ENCODE measurements around the gene NRCAM. TPM values are rescaled to one million over a fixed set of nuclear protein-coding genes. Genes with fewer than 3 reads are reported as not detected.

The NRCAM gene
- total RNA-seq, 1 donor from 2014 or later = 7.9 TPM

DNA sequence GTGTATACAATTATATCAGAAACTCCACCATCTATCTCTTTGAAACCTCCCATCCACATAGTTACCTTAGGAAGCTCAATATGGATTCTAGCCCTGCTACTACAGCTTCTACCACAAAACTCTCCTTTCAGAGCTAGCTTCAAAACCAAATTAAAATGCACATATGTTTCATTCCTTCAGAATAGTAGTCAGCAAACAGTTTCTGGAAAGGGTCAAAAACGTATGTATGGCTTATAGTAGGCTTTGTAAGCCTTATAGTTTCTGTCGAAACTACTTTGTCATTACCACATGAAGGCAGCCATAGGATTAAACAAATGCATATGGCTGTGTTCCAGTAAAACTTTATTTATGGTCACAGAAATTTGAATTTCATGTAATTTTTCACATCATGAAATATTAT lies 170.5 kb downstream of the NRCAM start:
- no peak overlapping the region for H3K4me3 ChIP-seq
- no peaks in the 10 kb centered on the region for H3K9me3 ChIP-seq
- intact Hi-C loops (cut with DNase I) = no loop called here
- TF ChIP-seq, protein P1, sequence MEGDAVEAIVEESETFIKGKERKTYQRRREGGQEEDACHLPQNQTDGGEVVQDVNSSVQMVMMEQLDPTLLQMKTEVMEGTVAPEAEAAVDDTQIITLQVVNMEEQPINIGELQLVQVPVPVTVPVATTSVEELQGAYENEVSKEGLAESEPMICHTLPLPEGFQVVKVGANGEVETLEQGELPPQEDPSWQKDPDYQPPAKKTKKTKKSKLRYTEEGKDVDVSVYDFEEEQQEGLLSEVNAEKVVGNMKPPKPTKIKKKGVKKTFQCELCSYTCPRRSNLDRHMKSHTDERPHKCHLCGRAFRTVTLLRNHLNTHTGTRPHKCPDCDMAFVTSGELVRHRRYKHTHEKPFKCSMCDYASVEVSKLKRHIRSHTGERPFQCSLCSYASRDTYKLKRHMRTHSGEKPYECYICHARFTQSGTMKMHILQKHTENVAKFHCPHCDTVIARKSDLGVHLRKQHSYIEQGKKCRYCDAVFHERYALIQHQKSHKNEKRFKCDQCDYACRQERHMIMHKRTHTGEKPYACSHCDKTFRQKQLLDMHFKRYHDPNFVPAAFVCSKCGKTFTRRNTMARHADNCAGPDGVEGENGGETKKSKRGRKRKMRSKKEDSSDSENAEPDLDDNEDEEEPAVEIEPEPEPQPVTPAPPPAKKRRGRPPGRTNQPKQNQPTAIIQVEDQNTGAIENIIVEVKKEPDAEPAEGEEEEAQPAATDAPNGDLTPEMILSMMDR (IDR thresholded peaks at IDR 0.05) = no peak
- TF ChIP-seq POLR2AphosphoS5 (IDR thresholded peaks at IDR 0.05; ENCODE audit: insufficient read depth in 1 of 2, low read depth in 1 of 2) = no peak
- TF ChIP-seq POLR2A (IDR thresholded peaks at IDR 0.05) = no peak
- no peak for DNase-seq (ENCODE audit: extremely low spot score in 2 of 2)
- no peak overlapping the region for H3K27ac ChIP-seq
- no peaks in the 10 kb centered on the region for H3K36me3 ChIP-seq
- H3K4me1 ChIP-seq = no peaks in the 10 kb centered on the region
- H3K27me3 ChIP-seq = no peaks in the 10 kb centered on the region

DNA sequence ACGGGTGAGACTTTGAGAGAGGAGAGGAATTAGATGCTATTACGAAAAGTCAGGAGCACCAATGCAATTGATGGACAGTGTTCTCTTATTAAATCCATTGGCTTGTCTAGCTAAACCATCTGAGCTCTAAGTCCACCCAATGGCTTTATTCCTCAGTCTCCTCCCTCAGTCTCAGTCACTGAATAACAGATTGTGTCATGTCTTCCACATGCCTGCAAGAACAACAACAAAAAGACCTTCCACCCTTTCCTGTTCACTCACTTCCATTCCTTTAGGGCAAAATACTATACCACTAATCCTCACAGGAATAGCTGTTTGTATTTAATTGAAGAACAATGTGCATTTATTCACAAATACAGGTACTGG lies 171.2 kb downstream of the NRCAM start:
- H3K27ac ChIP-seq = no peak overlapping the region
- no peak for TF ChIP-seq POLR2A (IDR thresholded peaks at IDR 0.05)
- peak in 1 of 2 donors; percentile 20 for TF ChIP-seq POLR2AphosphoS5 (IDR thresholded peaks at IDR 0.05; ENCODE audit: insufficient read depth in 1 of 2, low read depth in 1 of 2)

DNA sequence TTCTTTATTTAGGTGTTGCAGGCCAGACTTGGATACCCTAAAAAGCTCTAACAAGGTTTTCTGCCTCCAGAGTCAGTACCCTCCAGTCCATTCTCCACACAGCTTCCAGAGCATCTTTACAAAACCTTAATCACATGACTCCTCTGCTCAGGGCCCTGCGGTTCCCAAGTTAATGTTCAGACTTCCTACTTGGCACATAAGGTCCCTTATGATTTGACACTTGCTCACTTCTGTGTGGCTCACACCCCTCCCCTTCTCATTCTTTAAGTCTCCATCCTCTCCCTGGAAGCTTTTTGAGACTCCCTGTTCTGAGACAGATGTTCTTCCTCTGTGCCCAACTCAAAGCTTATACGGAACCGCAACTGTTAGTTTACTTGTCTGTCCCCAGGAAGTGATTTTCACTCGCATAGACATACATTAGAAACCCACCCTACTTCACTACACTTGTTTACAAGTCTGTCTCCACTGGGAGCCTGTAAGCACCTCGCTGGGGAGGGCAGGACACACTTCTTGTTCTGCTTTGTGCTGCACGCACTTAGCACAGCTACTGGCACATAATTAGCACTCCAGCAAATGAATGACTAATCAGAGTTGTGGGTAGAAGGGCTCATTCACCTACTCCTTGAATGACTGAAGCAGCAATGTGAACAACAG lies 171.8 kb downstream of the NRCAM start:
- H3K27me3 ChIP-seq = no peaks in the 10 kb centered on the region
- no peak overlapping the region for H3K4me3 ChIP-seq
- no peak for TF ChIP-seq POLR2AphosphoS5 (IDR thresholded peaks at IDR 0.05; ENCODE audit: insufficient read depth in 1 of 2, low read depth in 1 of 2)
- TF ChIP-seq, protein P1 (IDR thresholded peaks at IDR 0.05) = no peak
- no peak overlapping the region for H3K27ac ChIP-seq
- no peaks in the 10 kb centered on the region for H3K36me3 ChIP-seq
- intact Hi-C loops (cut with DNase I) = no loop called here
- no peaks in the 10 kb centered on the region for H3K9me3 ChIP-seq
- no peaks in the 10 kb centered on the region for H3K4me1 ChIP-seq
- DNase-seq (ENCODE audit: extremely low spot score in 2 of 2) = no peak

More for the DNA sequence above, 171.2 kb downstream of the NRCAM start:
- Histone ChIP-seq H3K27me3 (no peaks in the 10 kb centered on the region), H3K36me3 (no peaks in the 10 kb centered on the region), H3K4me3 (no peak overlapping the region), H3K4me1 (no peaks in the 10 kb centered on the region), H3K9me3 (no peaks in the 10 kb centered on the region)
- intact Hi-C loops (cut with DNase I) = no loop called here
- DNase-seq (ENCODE audit: extremely low spot score in 2 of 2) = no peak

DNA sequence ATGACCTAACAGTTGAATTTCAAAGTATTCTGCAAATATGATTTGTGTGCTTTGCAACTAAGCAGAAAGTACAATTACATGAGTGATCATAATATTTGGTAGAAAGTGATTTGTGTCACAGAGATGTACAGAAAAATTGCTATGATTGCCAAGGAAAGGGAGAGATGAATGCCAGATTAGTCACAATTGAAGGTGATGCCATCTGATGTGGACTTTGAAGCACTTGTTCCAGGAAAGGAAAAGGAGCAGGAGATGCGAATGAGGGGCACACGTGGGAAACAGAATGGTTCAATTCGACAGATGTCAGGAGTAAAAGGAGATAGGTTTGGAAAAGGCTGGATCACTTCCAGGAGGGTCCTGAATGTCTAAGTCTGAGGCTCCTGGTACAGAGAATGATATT lies 173.0 kb downstream of the NRCAM start:
- intact Hi-C loops (cut with DNase I) = no loop called here
- no peak overlapping the region for H3K4me3 ChIP-seq
- no peaks in the 10 kb centered on the region for H3K27me3 ChIP-seq
- DNase-seq (ENCODE audit: extremely low spot score in 2 of 2) = no peak
- no peaks in the 10 kb centered on the region for H3K9me3 ChIP-seq
- no peaks in the 10 kb centered on the region for H3K4me1 ChIP-seq
- no peaks in the 10 kb centered on the region for H3K36me3 ChIP-seq
- TF ChIP-seq POLR2AphosphoS5 (IDR thresholded peaks at IDR 0.05; ENCODE audit: insufficient read depth in 1 of 2, low read depth in 1 of 2) (no peak), POLR2A (IDR thresholded peaks at IDR 0.05) (no peak)
- TF ChIP-seq, protein P1 (IDR thresholded peaks at IDR 0.05) = no peak
- H3K27ac ChIP-seq = no peak overlapping the region

DNA sequence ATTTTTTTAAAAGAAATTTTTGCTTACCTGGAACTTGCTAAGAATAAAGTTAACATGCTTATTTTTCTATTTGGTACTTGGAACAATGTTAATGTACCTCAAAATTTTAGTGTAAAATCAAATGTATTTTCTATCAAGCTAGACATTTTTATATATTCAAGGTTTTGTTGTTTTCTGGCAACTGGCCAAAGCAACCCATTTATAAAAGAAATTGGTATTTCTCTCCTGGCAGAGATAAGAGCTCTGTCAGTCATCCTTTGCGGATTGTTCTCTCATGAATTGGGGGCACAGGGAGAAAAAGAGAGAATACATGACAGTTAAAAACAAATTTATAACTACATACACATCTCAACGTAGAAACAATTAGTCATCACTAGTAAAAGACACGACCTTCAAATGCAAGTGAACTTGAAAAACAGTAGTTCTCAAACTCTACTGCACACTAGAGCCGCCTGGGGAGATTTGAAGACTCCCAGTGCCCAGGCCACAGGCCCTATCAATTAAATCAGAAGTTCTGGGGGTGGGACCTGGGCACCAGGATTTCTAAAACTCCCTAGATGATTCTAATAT lies 173.7 kb downstream of the NRCAM start:
- Histone ChIP-seq H3K4me3 (no peak overlapping the region), H3K4me1 (no peaks in the 10 kb centered on the region), H3K27ac (no peak overlapping the region), H3K36me3 (no peaks in the 10 kb centered on the region), H3K27me3 (no peaks in the 10 kb centered on the region), H3K9me3 (no peaks in the 10 kb centered on the region)
- TF ChIP-seq, protein P1 (IDR thresholded peaks at IDR 0.05) = no peak
- TF ChIP-seq POLR2A (IDR thresholded peaks at IDR 0.05) (no peak), POLR2AphosphoS5 (IDR thresholded peaks at IDR 0.05; ENCODE audit: insufficient read depth in 1 of 2, low read depth in 1 of 2) (no peak)
- intact Hi-C loops (cut with DNase I) = no loop called here
- DNase-seq (ENCODE audit: extremely low spot score in 2 of 2) = no peak

Data from vagina (tissue), 2 donors.